OCI-LY7 (cell line): ENCODE measurements around the gene LEAP2. TPM values are rescaled to one million over a fixed set of nuclear protein-coding genes. Genes with fewer than 3 reads are reported as not detected.

Source experiments
- BruUV-seq: library from RNA; stranded (reverse); fragments of 400-500 nt; replicated peaks from 2 replicates; lab custom pipeline; 2021; lab: Mats Ljungman, UMichigan
- CTCF ChIA-PET: fragments of 300-600 bp; sonication (Branson Sonifier 250); formaldehyde crosslinking; loops from one replicate; lab custom pipeline; 2022; ENCODE audit warnings: antibody characterized with exemption; ENCODE audit not compliant: unreplicated experiment; lab: Charles Lee
- POLR2A ChIA-PET: fragments of 300-600 bp; sonication (Branson Sonifier 250); formaldehyde crosslinking; loops from one replicate; lab custom pipeline; 2022; ENCODE audit warnings: antibody characterized with exemption; lab: Charles Lee
- DNase-seq: peaks from one replicate; pipeline ENCODE4 v3.0.0-alpha.2; 2015; ENCODE audit warnings: low spot score
- H2AFZ ChIP-seq: fragments of 200-600 bp; sonication (generic), shearing (Covaris generic); 2 replicates; pipeline ENCODE4 v1.6.1; 2014; ENCODE audit warnings: mild to moderate bottlenecking, antibody characterized with exemption, low read length, moderate library complexity
- H3K27ac ChIP-seq: fragments of 200-600 bp; sonication (generic); 2 replicates; pipeline ENCODE4 v1.5.1; 2014; ENCODE audit warnings: mixed run types, low read depth, mild to moderate bottlenecking, moderate library complexity, low read length, inconsistent platforms; ENCODE audit not compliant: poor library complexity, severe bottlenecking
- H3K36me3 ChIP-seq: fragments of 200-600 bp; sonication (generic); 2 replicates; pipeline ENCODE4 v1.6.1; 2014; ENCODE audit warnings: mild to moderate bottlenecking, antibody characterized with exemption, low read length, moderate library complexity, mixed read lengths; ENCODE audit not compliant: insufficient read depth
- H3K4me1 ChIP-seq: fragments of 200-600 bp; sonication (generic); 2 replicates; pipeline ENCODE4 v1.5.1; 2014; ENCODE audit warnings: mild to moderate bottlenecking, low read length; ENCODE audit not compliant: insufficient read depth, poor library complexity, severe bottlenecking
- H3K4me2 ChIP-seq: fragments of 200-600 bp; sonication (generic); 2 replicates; pipeline ENCODE4 v1.6.1; 2014; ENCODE audit warnings: mild to moderate bottlenecking, low read length
- H3K4me3 ChIP-seq: fragments of 200-600 bp; sonication (generic); 2 replicates; pipeline ENCODE4 v1.5.1; 2014; ENCODE audit warnings: mild to moderate bottlenecking, low read depth, low read length; ENCODE audit not compliant: poor library complexity, severe bottlenecking
- H3K79me2 ChIP-seq: fragments of 200-600 bp; sonication (generic); 2 replicates; pipeline ENCODE4 v1.6.1; 2016; ENCODE audit warnings: low read depth, mild to moderate bottlenecking, low read length, moderate library complexity, mixed read lengths; ENCODE audit not compliant: insufficient read depth
- H3K9me2 ChIP-seq: fragments of 200-600 bp; sonication (generic); 2 replicates; pipeline ENCODE4 v1.6.1; 2016; ENCODE audit warnings: mild to moderate bottlenecking, low read length, mixed read lengths; ENCODE audit not compliant: insufficient read depth
- H3K9me3 ChIP-seq: fragments of 200-600 bp; sonication (generic); 2 replicates; pipeline ENCODE4 v1.6.1; 2014; ENCODE audit warnings: mild to moderate bottlenecking, mixed run types, low read length, mixed read lengths
- H4K20me1 ChIP-seq: fragments of 200-600 bp; sonication (generic); 2 replicates; pipeline ENCODE4 v1.6.1; 2014; ENCODE audit warnings: mild to moderate bottlenecking, antibody characterized with exemption, low read length, moderate library complexity, mixed read lengths; ENCODE audit not compliant: insufficient read depth
- CTCF ChIP-seq: fragments of 200-600 bp; sonication (generic); conservative IDR thresholded peaks from 2 replicates; pipeline ENCODE4 v1.5.1; 2014; ENCODE audit warnings: mild to moderate bottlenecking, antibody characterized with exemption, low read length, moderate library complexity, mixed read lengths
- EZH2phosphoT487 ChIP-seq: fragments of 200-600 bp; sonication (generic); IDR thresholded peaks from 2 replicates; pipeline ENCODE4 v1.6.1; 2018; ENCODE audit warnings: low read depth, borderline replicate concordance, mild to moderate bottlenecking, mixed run types, antibody characterized with exemption, low read length, moderate library complexity, mixed read lengths
- intact Hi-C: fragments of 100-400 bp; cut with micrococcal nuclease; formaldehyde crosslinking; loops from one replicate; pipeline ENCODE4 v1.10.0; 2022; ENCODE audit not compliant: unreplicated experiment
- total RNA-seq, 2 experiments: library from RNA; depleted of rRNA in 1 of 2; stranded (reverse); fragments of >200 nt in 1 of 2; shearing (Covaris generic) in 1 of 2; gene quantifications; 2 replicates each; pipeline ENCODE4 v1.2.3, GENCODE V29; 2014 to 2022

Gene LEAP2
- total RNA-seq, 2 experiments from 2014 or later: 4.4 to 5.6 TPM

GRCh38 chr5:132871459-132872284 is 1.8 kb upstream of the LEAP2 start:
- H3K27ac ChIP-seq: no peak overlapping the region
- no peaks in the 10 kb centered on the region; the same call in 1 of the 2 replicates for H4K20me1 ChIP-seq
- H3K36me3 ChIP-seq: peaks cover 75% of the 10 kb centered on the region
- peaks cover 12% of the 10 kb centered on the region for H3K79me2 ChIP-seq
- no peaks in the 10 kb centered on the region for H3K9me3 ChIP-seq
- TF ChIP-seq EZH2phosphoT487 (no peak), CTCF (no peak)
- no peak overlapping the region for H3K4me2 ChIP-seq
- no peak overlapping the region for H2AFZ ChIP-seq
- CTCF ChIA-PET: no interaction called here
- peaks cover 12% of the 10 kb centered on the region for H3K4me1 ChIP-seq
- no peak overlapping the region for H3K4me3 ChIP-seq
- no TSS peak for BruUV-seq
- intact Hi-C loops: no loop called here
- POLR2A ChIA-PET: interaction anchor here (0.6 to 1.8 kb wide), 4 partner anchors 8 to 41 kb away, joined by 3 to 4 read pairs (median 3); no protein-coding TSS in a partner anchor
- H3K9me2 ChIP-seq: no peaks in the 10 kb centered on the region
- no peak for DNase-seq

- Histone ChIP-seq H4K20me1 (no peaks in the 10 kb centered on the region), H3K4me3 (no peak overlapping the region), H3K27ac (no peak overlapping the region), H2AFZ (no peak overlapping the region), H3K4me1 (peaks cover 5% of the 10 kb centered on the region), H3K9me2 (no peaks in the 10 kb centered on the region), H3K9me3 (no peaks in the 10 kb centered on the region), H3K4me2 (no peak overlapping the region), H3K36me3 (peaks cover 81% of the 10 kb centered on the region), H3K79me2 (peaks cover 1% of the 10 kb centered on the region; the same call in 1 of the 2 replicates)
- ChIA-PET CTCF (no interaction called here), POLR2A (interaction anchor here (1.0 to 1.3 kb wide), 2 partner anchors 9 to 23 kb away, joined by 3 read pairs; no protein-coding TSS in a partner anchor)
- intact Hi-C loops: no loop called here
- no TSS peak for BruUV-seq
- DNase-seq: no peak
- TF ChIP-seq EZH2phosphoT487 (no peak), CTCF (no peak)
Observed at GRCh38 chr5:132872788-132873118, 715 bp upstream of the LEAP2 start.

GRCh38 chr5:132873930-132874271 is 433 bp downstream of the LEAP2 start:
- H3K4me2 ChIP-seq: no peak overlapping the region
- no peak overlapping the region for H3K4me3 ChIP-seq
- CTCF ChIA-PET: no interaction called here
- no peaks in the 10 kb centered on the region for H3K9me2 ChIP-seq
- H2AFZ ChIP-seq: no peak overlapping the region
- H4K20me1 ChIP-seq: no peaks in the 10 kb centered on the region
- H3K4me1 ChIP-seq: no peaks in the 10 kb centered on the region
- POLR2A ChIA-PET: no interaction called here
- no peaks in the 10 kb centered on the region for H3K9me3 ChIP-seq
- H3K36me3 ChIP-seq: peaks cover 81% of the 10 kb centered on the region
- H3K27ac ChIP-seq: no peak overlapping the region
- intact Hi-C loops: no loop called here
- no TSS peak for BruUV-seq
- H3K79me2 ChIP-seq: no peaks in the 10 kb centered on the region
- no peak for DNase-seq
- no peak for TF ChIP-seq EZH2phosphoT487
- TF ChIP-seq CTCF: no peak
